HG03439 (cell line): ENCODE results near the gene TMEM130.
"Not testable (repeated sequence)": the region's sequence is repeated elsewhere in the genome, so short reads cannot be mapped to it uniquely, and the experiment has no call there.

ENCODE experiments used
- ATAC-seq: cut with Tn5 transposase; IDR thresholded peaks from one replicate; pipeline ENCODE4 v1.9.1; 2021; ENCODE audit warnings: mild to moderate bottlenecking, moderate library complexity; ENCODE audit not compliant: unreplicated experiment

TMEM130 gene

DNA sequence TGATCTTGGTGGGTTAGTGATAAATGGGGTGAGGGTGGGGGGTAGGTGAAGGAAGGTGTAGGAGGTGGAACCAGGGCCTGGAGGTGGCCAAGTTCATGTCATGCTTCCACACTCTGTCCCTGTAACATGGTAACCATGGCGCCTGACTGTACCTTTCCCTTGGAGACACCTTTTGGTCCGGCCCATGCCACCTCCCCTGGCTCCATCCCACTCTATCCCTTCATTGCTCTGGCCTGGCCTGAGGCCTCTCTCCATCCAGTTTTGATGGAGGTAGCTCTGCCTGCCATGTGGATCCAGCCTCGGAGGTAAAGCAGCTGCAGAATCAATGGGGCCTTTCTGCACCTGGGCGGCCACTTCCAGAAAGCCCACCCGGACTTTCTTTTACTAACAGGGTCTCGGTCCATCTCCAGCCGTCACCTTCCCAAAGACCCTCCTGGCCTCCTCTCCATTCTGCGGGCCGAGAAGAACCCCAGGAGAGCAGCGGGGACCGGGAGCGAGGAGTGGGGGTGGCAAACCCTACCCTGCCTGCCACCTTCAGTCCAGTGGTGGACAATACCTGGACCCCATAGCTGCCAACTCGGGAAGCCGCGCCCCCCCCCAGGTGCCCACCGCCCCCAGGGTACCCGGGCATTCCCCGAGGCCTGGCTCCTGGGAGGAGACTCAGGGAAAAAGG, 8.0 kb upstream of the TMEM130 start:
- no peak for ATAC-seq

DNA sequence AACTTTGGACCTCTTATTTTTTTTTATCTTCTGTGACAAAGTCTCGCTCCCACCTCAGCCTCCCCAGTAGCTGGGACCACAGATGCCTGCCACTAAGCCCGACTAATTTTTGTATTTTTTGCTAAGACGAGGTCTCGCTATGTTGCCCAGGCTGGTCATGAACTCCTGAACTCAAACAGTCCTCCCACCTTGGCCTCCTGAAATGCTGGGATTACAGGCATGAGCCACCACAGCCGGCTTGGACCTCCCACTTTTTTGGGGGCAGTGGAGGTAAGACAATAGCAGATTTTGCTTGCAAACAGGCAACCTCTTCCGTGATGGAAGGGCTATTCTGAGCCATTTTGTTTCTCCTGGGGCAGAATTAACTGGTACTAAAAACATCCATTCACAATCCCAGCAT, 7.3 kb upstream of the TMEM130 start:
- no peak for ATAC-seq

GRCh38 chr7:98875501-98875900, 5.7 kb upstream of the TMEM130 start:
- no peak for ATAC-seq

DNA sequence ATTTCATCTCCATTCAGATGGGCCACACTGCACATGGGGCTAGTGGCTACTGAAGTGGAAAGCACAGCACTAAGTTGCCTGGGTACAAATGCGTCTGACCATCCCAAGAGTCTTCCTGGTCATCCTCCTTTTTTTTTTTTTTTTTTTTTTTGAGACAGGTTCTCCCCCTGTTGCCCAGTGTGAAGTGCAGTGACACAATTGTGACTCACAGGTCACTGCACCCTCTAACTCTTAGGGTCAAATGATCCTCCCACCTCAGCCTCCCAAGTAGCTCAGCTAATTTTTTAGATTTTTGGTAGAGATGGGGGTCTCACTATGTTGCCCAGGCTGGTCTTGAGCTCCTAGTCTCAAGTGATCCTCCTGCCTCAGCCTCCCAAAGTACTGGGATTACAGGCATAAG, 5.1 kb upstream of the TMEM130 start:
- no peak for ATAC-seq

DNA sequence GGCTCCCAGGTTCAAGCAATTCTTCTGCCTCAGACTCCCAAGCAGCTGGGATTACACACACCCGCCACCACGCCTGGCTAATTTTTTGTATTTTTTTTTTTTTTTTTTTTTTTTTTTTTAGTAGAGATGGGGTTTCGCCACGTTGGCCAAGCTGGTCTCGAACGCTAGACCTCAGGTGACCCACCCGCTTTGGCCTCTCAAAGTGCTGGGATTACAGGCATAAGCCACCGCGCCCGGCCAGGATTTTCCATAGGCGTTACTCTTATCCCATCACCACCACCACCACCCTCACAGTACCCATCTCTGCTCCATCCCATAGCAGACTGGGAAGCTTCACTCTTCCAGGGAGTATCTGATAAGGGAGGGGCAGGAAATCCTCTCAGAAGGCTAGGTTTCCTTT, 3.8 kb upstream of the TMEM130 start:
- not testable (repeated sequence) for ATAC-seq

GRCh38 chr7:98872328-98872924, 2.6 kb upstream of the TMEM130 start:
- ATAC-seq: no peak

DNA sequence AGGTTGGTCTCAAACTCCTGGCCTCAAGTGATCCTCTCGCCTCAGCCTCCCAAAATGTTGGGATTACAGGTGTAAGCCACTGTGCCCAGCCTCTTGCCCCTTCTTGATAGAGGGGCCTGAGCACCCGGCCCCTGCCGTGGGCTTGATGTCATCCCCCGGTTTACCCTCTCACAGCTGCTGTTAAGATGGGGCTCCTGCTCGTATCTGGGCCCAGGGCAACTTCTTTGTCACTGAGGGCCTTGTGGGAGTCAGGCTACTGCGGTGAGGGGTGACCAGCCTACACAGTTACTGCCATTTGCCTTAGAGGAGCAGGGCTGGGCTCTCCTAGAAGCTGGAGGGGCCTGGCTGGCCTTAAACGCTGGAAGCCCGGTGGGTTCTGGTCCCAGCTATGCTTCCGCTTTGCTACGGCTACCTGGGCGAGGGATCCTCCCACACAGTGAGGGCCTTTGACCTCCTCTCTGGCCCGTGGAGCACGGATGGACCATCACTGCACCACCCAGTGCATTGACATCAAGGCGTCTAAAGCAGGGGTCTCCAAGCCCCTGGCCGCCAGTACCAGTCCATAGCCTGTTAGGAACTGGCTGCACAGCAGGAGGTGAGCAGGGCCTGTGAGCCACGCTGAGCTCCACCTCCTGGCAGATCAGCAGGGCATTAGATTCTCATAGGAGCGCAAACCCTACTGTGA, 1.1 kb upstream of the TMEM130 start:
- ATAC-seq: no peak

DNA sequence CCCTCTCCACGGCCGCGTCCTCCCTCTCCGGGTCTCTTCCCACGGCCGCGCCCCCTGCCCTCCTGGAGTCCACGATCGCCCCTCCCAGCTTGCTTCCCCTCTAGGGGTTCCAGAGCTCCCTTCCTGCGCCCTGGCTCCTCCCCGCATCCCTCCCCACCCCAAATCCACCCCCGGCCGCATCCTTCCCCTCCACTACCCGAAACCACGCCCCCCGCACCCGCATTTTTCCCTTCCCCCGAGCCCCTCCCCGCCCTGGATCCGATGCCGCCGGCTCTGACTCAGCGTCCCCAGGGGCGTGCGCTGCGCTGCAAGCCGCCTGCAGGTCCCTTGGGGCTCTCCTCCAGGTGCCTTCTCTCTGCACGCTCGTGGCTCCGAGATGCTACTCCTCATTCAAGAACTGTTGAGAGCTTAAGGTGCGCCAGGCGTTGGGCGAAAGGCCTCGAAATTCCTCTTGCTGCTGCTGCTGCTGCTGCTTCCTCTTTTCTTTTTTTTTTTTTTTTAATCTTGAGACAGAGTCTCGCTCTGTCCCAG, 372 bp upstream of the TMEM130 start:
- peak; percentile 62 for ATAC-seq

GRCh38 chr7:98869027-98869596, 702 bp downstream of the TMEM130 start:
- no peak for ATAC-seq

GRCh38 chr7:98868450-98868849, 1.4 kb downstream of the TMEM130 start:
- ATAC-seq: no peak

DNA sequence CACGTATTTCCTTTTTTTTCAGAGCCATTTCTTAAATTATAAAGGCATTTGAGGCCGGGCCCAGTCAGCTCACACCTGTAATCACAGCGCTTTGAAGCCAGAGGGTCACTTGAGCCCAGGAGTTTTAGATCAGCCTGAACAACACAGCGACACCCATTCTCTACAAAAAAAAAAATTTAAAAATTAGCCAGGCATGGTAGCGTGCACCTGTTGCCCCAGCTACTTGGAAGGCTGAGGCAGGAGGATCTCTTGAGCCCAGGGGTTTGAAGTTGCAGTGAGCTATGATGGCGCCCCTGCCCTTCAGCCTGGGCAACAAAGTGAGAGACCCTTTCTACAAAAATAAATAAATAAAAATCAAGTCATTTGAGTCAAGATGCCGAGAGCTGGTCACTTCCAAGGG, 3.0 kb downstream of the TMEM130 start:
- no peak for ATAC-seq

- no peak for ATAC-seq
Measured at GRCh38 chr7:98866351-98866750, 3.5 kb downstream of the TMEM130 start.

GRCh38 chr7:98864731-98865453, 4.9 kb downstream of the TMEM130 start:
- ATAC-seq: no peak

DNA sequence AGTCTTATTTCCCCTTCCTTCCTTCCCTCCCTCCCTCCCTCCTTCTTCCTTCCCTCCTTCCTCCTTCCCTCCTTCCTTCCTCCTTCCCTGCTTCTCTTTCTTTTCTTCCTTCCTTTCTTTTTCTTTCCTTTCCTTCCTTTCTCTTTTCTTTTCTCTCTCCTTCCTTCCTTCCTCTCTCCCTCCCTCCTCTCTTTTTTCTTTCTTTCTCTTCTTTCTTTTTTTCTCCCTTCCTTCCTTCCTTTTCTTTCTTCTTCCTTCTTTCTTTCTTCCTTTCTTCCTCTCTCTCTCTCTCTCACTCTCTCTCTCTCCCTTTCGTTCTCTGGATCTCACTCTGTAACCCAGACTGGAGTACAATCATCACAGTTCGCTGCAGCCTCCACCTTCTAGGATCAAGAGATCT, 6.2 kb downstream of the TMEM130 start:
- ATAC-seq: no peak

DNA sequence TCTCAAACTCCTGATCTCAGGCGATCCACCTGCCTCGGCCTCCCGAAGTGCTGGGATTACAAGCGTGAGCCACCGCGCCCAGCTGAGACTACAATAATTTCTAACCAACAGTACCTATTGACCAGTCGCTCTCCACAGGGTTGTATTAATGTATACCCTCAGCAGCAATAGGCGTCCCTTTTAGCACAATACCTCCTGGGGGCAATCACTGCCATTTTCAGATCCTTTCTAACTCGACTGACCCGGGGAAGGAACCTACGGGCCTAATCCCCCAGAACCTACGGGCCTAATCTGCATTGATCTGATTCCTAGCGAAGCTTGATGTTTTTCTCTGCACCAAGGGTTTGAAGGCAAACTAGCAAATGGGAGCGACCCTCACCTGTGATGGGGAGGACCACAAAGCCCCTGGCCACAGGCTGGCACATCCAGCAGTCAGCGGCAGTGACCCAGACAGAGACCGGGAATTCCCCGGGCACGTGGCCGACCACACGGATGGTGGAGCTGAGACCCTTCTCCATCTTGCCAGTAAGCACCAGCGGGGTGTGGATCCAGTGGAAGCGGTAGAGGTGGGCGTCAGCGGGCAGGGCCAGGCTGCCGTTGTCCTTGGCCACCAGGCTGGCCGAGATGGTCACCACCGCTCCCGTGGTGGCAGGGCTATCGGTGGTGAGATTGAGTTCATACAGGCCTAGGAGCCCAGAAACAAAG, 6.9 kb downstream of the TMEM130 start:
- no peak for ATAC-seq

GRCh38 chr7:98862203-98862602, 7.6 kb downstream of the TMEM130 start:
- no peak for ATAC-seq

GRCh38 chr7:98860071-98860470, 9.7 kb downstream of the TMEM130 start:
- no peak for ATAC-seq

- ATAC-seq: no peak
Measured at GRCh38 chr7:98855610-98856422, 14.0 kb downstream of the TMEM130 start.

GRCh38 chr7:98852826-98853225, 17.0 kb downstream of the TMEM130 start:
- no peak for ATAC-seq

- no peak for ATAC-seq
Measured at GRCh38 chr7:98848918-98849317, 20.9 kb downstream of the TMEM130 start.
